Body of pancreas (tissue), 4 donors: ENCODE results near the gene ASPN. TPM values are rescaled to one million over a fixed set of nuclear protein-coding genes. Genes with fewer than 3 reads are reported as not detected.

Experiments used
- ATAC-seq: fragments of 150-250 bp; one replicate; pipeline ENCODE4 v1.9.1; 2016
- DNase-seq, 4 donors: peaks; one replicate each; pipeline ENCODE4 v3.0.0-alpha.2; 2019
- H3K27ac ChIP-seq, 4 donors: fragments of 200-600 bp; sonication (generic); 1 replicate in 3 of 4; 2 replicates in 1 of 4; pipeline versions ENCODE4 v1.5.1 to v1.6.1; 2016 to 2019; ENCODE audit warnings: mild to moderate bottlenecking in 1 of 4, mixed read lengths in 1 of 4, moderate library complexity in 1 of 4
- H3K27me3 ChIP-seq, 2 donors: fragments of 200-600 bp; sonication (generic); one replicate each; pipeline ENCODE4 v1.6.0; 2016; ENCODE audit warnings: mild to moderate bottlenecking in 1 of 2
- H3K36me3 ChIP-seq, 2 donors: fragments of 200-600 bp; sonication (generic); replicated peaks in 1 of 2; 2 replicates each; pipeline ENCODE4 v1.5.1; 2016; ENCODE audit warnings: low read depth in 2 of 2; ENCODE audit not compliant: insufficient read depth in 1 of 2
- H3K4me1 ChIP-seq: fragments of 200-600 bp; sonication (generic); one replicate; pipeline ENCODE4 v1.6.0; 2016
- H3K4me3 ChIP-seq, 2 donors: fragments of 200-600 bp; sonication (generic); 1 replicate in 1 of 2; 2 replicates in 1 of 2; pipeline ENCODE4 v1.5.1; 2016 to 2019
- H3K9me3 ChIP-seq, 3 donors: fragments of 200-600 bp; sonication (generic); 1 replicate in 2 of 3; 2 replicates in 1 of 3; pipeline ENCODE4 v1.5.1; 2016
- POLR2A ChIP-seq, 3 donors: fragments of 450-650 bp; IDR thresholded peaks; one replicate each; pipeline ENCODE4 v1.6.1; 2016; ENCODE audit warnings: antibody characterized with exemption in 3 of 3, mild to moderate bottlenecking in 2 of 3
- WGBS, 2 donors: methylation state at CpG; one replicate each; pipeline ENCODE4 v1.1.5; 2017; 5-methylcytosine and 5-hydroxymethylcytosine counted together
- intact Hi-C: fragments of 100-400 bp; cut with DNase I; formaldehyde crosslinking; loops from one replicate; pipeline ENCODE4 v1.15.1; 2023
- total RNA-seq, 2 donors: library from RNA; depleted of rRNA; stranded (reverse); fragments of >200 nt; gene quantifications; one replicate each; pipeline ENCODE4 v1.1.0, GENCODE V29; 2016
- TF ChIP-seq, protein P1 (sequence below), 7 experiments: fragments of 450-650 bp in 4 of 7; fragments of 200-600 bp in 3 of 7; sonication (generic) in 3 of 7; IDR thresholded peaks; one replicate each; pipeline ENCODE4 v1.5.1; 2016 to 2019; ENCODE audit warnings: antibody characterized with exemption in 7 of 7

ASPN gene
- total RNA-seq, 2 donors from 2014 or later = 3.6 to 13.5 TPM

DNA sequence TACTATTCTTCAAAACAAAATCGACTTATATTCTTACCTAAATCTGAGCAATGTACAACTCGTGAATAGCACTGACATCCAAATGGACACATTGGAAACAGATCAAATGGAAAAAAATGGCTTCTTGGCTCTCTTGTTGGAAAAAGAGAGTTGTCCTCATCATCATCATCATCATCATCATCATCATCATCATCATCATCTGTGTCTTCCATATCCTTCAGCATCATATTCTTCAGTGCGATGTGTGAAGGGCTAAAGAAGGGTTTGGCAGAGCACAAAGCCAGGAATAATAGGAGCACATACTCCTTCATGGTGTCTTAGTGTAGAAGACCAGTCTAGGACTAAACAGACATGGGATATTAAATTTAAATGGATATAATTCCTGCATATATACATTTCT lies 7.7 kb downstream of the ASPN start:
- DNase-seq (no peak), ATAC-seq (no peak)
- no peaks in the 10 kb centered on the region for H3K27me3 ChIP-seq
- H3K36me3 ChIP-seq = no peaks in the 10 kb centered on the region
- H3K27ac ChIP-seq = no peak overlapping the region
- peaks cover 8% of the 10 kb centered on the region for H3K4me1 ChIP-seq
- no peak for TF ChIP-seq POLR2A (IDR thresholded peaks at IDR 0.05)
- TF ChIP-seq, protein P1, sequence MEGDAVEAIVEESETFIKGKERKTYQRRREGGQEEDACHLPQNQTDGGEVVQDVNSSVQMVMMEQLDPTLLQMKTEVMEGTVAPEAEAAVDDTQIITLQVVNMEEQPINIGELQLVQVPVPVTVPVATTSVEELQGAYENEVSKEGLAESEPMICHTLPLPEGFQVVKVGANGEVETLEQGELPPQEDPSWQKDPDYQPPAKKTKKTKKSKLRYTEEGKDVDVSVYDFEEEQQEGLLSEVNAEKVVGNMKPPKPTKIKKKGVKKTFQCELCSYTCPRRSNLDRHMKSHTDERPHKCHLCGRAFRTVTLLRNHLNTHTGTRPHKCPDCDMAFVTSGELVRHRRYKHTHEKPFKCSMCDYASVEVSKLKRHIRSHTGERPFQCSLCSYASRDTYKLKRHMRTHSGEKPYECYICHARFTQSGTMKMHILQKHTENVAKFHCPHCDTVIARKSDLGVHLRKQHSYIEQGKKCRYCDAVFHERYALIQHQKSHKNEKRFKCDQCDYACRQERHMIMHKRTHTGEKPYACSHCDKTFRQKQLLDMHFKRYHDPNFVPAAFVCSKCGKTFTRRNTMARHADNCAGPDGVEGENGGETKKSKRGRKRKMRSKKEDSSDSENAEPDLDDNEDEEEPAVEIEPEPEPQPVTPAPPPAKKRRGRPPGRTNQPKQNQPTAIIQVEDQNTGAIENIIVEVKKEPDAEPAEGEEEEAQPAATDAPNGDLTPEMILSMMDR (IDR thresholded peaks at IDR 0.05) = no peak
- no peak overlapping the region for H3K4me3 ChIP-seq
- H3K9me3 ChIP-seq = no peaks in the 10 kb centered on the region
- 84 to 89% methylated on average over 3 of the region's 3 CpGs for WGBS, 2 donors
- intact Hi-C loops = no loop called here

DNA sequence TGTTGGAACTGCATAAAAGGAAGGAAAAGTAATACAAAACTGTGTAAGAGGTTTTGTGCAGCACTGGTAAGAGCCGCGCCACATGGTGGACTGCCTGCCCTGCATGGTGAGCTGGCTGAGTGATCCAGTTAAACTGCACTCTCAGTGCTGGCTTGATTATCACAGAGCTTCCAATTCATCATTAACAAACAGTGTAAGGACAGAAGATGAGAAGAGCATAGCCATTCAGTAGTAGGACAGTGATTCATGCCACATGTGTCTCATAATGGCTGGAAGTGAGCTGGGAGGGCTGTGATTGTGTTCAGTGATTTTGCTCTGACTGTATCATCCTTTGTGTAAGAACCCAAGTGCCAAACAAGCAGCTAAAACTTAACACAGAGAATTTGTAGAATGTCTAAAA lies 14.1 kb downstream of the ASPN start:
- intact Hi-C loops = no loop called here
- Histone ChIP-seq H3K27me3 (no peaks in the 10 kb centered on the region), H3K4me3 (no peak overlapping the region), H3K9me3 (no peaks in the 10 kb centered on the region), H3K27ac (no peak overlapping the region), H3K4me1 (no peaks in the 10 kb centered on the region), H3K36me3 (no peaks in the 10 kb centered on the region)
- TF ChIP-seq POLR2A (IDR thresholded peaks at IDR 0.05) = no peak
- TF ChIP-seq, protein P1 (IDR thresholded peaks at IDR 0.05) = no peak
- DNase-seq = no peak
- no peak for ATAC-seq
- 93 to 97% methylated on average over 2 of the region's 2 CpGs for WGBS, 2 donors

DNA sequence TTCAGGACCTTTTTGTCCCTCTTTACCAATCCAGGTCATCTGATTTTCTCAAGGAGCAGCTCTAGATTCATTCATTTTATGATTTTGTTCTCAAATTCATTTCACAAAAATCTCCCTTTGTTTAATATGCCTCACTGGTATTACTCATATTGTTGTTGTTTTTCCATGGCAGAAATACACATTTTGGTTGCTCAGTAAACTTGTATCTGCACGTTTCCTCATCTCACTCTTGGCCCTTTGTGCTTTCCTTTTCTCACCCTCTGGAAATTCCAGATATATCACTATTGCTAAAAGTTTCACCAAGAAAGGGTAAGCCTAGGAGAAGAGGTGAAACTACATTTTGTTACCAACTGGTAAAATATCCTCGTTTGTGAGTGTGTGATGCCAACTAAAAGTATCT lies 14.8 kb downstream of the ASPN start:
- Histone ChIP-seq H3K27ac (no peak overlapping the region), H3K27me3 (no peaks in the 10 kb centered on the region), H3K4me1 (no peaks in the 10 kb centered on the region), H3K4me3 (no peak overlapping the region), H3K9me3 (no peaks in the 10 kb centered on the region), H3K36me3 (no peaks in the 10 kb centered on the region)
- no peak for DNase-seq
- TF ChIP-seq, protein P1 (IDR thresholded peaks at IDR 0.05) = no peak
- TF ChIP-seq POLR2A (IDR thresholded peaks at IDR 0.05) = no peak
- intact Hi-C loops = no loop called here
- ATAC-seq = no peak
- 82 to 88% methylated on average over 2 of the region's 2 CpGs for WGBS, 2 donors

DNA sequence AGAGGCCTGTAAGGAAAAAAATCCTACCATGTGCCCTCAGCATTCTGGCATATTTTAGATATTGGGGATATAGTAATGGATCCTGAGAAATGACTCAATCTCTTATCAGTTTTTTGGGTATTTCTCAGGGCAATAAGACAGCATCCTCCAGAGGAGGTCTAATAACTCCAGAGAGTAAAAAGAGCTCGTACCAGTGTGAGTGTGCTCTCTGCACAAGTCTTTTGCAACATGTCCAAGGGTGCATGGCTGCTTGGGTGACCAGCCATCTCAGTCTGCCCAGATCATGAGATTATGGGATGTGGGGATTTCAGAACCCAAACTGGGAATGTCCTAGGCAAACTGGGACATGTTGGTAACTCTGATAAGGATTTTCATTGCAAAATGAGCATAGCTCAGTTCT lies 15.3 kb downstream of the ASPN start:
- DNase-seq (no peak), ATAC-seq (no peak)
- Histone ChIP-seq H3K9me3 (no peaks in the 10 kb centered on the region), H3K4me1 (no peaks in the 10 kb centered on the region), H3K27ac (no peak overlapping the region), H3K4me3 (no peak overlapping the region), H3K27me3 (no peaks in the 10 kb centered on the region), H3K36me3 (no peaks in the 10 kb centered on the region)
- TF ChIP-seq, protein P1 (IDR thresholded peaks at IDR 0.05) = no peak
- no peak for TF ChIP-seq POLR2A (IDR thresholded peaks at IDR 0.05)
- 100% methylated on average over 1 of the region's 1 CpG for WGBS, 2 donors
- intact Hi-C loops = no loop called here

DNA sequence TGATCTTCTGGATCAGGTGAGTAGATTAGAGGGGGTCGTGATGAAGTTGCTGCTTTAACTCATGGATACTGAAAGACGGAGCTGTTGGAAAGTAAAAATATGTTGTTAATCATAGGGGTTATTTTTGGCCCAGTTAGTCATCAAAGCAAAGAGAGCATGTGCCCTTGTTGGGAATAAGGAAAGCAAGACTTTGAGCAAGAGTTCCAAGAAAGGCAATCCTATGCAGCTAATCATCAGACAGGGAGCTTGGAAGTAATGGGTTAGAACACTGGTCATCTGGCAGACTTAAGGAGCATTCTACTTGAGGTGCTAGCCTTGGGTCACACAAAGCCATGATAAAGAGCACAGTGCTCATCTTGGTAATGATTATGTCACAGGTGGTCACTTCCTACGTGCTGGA lies 18.3 kb downstream of the ASPN start:
- intact Hi-C loops = no loop called here
- WGBS, 2 donors = 58 to 59% methylated on average over 3 of the region's 3 CpGs
- ATAC-seq (no peak), DNase-seq (no peak)
- TF ChIP-seq POLR2A (IDR thresholded peaks at IDR 0.05) = no peak
- TF ChIP-seq, protein P1 (IDR thresholded peaks at IDR 0.05) = no peak
- Histone ChIP-seq H3K4me1 (no peaks in the 10 kb centered on the region), H3K4me3 (no peak overlapping the region), H3K36me3 (no peaks in the 10 kb centered on the region), H3K27me3 (no peaks in the 10 kb centered on the region), H3K9me3 (no peaks in the 10 kb centered on the region), H3K27ac (no peak overlapping the region)
